T-helper 2 cell (primary cell): ENCODE results near the gene WT1.

Source experiments
- DNase-seq, 5 experiments: peaks; one replicate each; pipeline versions ENCODE4 v3.0.0 to v3.0.0-alpha.2; 2012 to 2022

The WT1 gene

DNA sequence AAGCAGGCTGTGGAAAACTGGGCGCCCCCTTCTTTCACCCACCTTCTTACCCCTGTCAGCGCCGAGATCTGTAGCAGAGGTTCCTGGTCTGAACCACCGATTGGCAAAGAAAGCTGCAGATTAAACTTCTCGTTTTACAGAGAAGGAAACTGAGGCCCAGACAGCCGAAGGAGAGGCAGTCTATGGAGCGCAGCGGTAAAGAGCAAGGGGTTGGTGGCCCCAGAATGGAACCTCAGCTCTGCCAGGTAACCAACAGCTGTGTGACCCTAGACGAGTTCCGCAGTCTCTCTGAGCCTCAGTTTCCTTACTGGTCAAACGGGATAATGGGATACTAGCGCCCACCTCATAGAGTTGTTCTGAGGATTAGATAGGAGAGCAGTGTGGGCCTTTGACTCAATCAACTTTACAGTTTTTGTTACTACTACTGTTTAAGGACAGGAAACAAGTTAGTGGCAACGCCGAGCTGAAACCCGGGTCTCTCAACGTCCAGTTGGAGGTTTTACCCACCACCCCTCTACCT is 3.1 kb upstream of the WT1 start:
- no peak for DNase-seq

DNA sequence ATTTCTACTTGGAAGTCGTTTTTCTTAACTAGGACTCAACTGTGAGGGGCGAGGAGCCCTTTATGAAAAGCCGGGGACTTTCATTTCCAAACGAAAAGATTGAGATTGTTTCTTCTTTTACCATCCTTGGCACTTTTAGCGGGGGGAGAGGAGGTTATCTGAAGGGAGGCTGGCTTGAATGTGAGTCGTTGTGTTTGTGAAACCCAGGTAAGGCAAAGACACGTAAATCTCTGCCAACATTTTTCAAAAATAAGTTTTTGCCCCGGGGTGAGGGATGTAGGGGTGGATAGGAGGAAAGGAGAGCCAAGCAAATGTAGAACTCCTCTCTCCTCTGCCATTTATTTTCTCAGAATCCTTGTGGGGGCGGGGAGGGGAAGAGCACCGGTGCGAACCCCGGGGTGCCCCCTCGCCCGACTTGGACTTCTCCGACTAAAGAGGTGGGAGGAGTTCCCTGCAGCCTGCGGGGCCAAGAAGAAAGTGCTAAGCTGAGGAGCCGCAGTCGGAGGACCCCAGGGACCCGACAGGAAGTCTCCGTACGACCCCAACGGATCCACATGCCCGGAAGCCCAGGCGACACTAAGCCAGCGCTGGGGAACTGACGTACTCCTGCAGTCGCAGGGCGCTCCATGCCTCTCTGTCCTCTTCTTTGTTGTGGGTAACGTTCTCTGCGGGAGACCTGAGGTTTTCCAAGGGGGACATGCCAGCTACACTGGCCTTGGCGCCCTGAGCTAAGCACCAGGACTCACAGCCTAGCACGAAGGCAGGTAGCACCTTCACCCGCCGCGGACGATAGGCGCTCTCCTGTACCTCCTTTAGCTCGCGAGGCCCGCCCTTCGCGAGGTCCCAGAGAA is 2.4 kb upstream of the WT1 start:
- no peak for DNase-seq

DNA sequence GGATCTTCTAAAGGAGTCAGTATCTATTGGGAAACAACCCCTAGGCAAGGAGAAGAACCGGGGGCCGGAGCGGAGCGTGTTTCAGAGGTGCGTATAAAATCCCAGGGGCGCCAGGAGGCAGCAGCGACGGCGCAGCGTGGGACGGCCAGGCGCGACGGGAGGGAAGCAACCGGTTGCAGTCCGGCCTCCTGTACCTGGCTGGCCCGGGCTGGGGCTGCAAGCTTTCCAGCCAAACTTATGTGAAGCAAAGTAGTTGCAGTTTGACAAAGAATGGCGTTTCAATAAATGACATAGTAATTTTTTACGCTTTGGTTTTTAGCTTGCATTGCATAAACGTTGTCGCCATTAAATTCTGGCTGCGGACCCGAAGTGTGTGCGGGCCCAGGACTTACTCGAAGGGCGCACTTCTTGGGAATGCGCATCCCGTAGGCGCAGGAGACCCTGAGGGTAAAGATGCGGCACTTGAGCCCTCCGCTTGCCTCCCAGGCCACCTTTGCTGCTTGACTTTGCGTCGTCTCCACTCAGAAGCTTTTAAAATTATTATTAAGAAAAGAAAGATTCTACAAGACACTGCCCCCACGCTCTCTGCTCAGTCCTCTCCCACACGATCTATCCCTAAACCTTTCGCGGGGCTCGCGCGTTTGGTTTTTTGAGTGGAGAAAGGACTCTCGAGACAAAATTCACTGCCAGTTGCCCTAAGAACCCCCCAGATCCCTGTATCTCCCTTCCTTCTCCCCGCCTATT is 1.6 kb upstream of the WT1 start:
- DNase-seq = no peak

DNA sequence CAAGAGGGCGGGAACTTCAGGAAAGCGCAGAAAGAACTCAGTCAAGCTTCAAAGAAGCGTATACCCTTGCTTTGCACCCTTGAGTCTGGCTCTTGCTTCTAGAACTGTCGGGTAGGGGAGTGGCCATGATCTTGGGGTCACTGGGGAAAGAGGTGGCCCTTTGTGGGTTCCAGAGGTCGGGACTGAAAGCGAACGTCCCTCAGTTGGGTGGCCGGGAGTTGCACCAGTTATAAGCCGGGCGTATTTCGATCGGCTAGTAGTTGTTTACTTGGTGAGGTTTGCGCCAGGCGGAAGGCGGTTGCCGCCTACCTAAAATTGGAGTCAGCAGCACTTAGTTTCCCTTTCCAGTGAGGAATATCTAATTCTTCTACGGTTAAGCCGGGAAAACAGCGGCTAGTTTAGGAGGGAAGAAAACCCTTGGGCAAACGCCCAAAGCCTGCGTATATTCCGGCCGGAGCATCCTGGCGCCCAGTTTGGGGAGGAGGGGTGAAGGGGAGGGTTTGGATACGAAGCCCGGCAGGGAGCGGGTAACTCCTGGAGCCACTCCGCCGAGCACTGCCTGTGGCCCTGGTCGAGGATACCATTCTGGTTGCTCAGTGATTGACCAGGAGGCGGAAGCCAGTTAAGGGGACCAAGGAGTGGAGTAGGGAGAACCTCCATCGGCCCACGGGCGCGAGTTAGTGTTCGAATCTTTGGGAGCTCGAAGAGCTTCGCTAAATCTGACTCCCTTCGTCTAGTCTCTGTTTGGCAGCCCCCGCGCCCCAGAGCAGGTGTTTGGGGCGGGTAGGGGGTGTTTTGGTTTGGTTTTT is 807 bp upstream of the WT1 start:
- DNase-seq = peak in 1 of 5 experiments; percentile 39

DNA sequence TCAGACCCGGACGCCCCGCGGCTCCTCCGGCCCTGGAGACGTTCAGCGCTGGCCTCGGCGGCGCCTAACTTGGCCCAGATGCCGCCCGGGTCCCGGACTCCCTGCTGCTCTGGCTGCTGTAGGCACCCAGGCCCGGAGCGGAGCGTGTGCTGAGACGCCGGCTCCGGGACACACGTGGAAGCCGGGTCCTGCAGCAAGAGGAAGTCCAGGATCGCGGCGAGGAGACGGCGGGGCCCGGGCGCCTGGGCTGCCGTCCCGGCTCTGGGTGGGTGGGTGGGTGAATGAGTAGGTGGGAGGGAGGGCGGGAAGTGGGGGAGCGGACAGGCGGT is 223 bp downstream of the WT1 start:
- DNase-seq = no peak

DNA sequence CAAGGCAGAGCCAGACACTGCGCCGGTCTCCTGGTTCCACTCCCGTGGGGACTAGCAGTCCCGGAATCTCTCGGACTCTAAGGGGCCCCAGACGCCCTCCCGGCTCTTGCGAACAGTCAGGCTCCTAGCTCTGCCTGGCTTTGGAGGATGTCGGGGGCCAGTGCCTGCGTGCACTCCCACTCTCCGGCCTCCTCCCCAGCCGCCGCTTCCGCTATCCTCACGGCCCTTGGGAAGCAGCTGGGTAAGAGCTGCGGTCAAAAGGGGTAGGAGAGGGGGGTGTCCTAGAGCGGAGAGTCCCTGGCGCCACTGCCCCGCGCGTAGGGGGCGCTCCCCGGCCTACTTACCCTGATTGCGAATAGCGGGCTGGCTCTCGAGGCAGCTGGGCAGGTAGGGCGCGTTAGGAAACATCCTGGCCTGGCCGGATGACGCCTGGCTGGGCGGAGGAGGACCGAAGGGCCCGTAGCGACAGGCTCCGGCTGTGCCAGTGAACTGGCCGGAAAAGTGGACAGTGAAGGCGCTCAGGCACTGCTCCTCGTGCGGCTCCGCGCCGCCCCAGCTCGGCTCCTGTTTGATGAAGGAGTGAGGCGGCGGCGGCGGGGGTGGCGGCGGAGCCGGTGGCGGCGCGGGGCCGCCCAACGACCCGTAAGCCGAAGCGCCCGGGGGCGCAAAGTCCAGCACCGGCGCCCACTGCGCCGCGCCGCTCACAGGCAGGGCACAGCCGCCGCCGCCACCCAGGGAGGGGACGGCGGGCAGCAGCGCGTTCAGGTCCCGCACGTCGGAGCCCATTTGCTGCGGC is 785 bp downstream of the WT1 start:
- no peak for DNase-seq

DNA sequence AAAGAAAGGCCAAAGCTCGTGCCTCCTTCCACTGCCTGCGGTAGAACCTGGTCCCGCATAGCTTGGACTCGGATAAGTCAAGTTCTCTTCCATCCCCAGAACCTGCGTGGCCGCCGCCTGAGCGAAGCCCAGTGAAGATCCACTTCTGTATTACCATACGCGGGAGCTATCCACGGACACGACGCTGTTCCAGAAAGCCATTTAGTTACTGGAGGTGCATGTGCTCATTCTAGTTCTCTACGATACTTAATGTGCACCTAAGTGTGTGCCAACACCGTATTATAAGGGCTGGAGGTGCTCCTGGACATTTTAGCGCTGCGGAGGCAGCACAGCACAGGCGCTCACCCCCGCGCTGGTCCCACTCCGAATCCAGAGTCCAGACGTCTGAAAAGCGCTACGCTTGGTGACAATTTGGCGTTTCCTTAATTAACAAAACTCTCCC is 1.4 kb downstream of the WT1 start:
- DNase-seq = no peak

DNA sequence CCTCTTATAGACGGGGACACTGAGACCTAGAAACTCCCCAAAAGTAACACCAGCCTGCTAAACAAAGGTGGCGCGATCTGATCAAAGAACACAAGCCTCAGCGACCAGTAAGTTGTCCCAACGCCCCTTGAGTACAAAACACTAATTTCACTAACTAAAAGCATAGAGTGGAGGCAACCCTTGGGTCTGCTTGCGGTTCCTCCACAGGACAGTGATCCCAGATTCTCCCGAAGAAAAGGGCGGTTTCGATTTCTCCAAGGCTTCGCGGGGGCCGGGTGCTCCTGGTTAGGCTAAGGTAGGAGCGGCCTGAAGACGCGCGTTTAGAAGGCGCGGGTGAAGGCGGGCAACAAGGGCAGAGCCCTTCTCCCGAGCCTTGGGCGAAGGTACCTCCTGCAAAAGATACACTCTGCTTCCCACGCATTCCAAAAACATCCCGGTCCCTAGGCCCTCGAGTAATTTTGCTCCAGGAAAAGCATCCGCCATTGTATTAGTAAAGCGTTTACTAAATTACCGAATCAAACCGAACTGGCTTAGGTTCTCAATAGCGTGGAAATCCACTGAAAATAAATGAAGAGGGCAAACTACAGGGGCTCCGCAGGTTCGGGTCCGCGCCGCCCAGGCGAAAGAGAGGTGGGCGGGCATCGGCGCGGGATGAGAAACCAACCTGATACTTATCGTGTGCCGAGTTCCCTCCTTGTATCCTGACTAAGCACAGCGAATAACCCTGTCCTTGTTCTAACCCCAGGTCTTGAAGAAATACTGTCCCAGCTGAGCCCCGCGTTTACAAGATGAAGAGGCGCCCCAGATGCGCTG is 2.0 kb downstream of the WT1 start:
- DNase-seq = no peak

DNA sequence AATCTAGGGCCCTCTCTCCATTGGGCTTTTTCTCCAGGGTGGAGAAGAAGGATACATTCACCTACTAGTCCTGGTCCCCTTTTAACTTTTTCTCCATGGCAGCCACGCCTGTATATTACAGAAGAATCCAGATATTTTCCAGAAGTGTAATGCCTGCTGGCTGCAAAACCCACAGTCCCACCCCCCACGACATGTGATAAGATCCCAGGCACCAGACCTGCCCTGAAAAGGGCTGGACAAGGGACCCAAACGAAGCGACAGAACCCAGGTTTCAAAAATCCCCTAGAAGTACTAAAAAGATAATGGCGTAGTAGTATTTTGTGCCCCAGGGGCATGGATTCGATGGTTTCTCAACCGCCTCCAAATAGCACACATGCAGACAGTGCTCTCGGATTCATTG is 2.8 kb downstream of the WT1 start:
- DNase-seq = no peak

DNA sequence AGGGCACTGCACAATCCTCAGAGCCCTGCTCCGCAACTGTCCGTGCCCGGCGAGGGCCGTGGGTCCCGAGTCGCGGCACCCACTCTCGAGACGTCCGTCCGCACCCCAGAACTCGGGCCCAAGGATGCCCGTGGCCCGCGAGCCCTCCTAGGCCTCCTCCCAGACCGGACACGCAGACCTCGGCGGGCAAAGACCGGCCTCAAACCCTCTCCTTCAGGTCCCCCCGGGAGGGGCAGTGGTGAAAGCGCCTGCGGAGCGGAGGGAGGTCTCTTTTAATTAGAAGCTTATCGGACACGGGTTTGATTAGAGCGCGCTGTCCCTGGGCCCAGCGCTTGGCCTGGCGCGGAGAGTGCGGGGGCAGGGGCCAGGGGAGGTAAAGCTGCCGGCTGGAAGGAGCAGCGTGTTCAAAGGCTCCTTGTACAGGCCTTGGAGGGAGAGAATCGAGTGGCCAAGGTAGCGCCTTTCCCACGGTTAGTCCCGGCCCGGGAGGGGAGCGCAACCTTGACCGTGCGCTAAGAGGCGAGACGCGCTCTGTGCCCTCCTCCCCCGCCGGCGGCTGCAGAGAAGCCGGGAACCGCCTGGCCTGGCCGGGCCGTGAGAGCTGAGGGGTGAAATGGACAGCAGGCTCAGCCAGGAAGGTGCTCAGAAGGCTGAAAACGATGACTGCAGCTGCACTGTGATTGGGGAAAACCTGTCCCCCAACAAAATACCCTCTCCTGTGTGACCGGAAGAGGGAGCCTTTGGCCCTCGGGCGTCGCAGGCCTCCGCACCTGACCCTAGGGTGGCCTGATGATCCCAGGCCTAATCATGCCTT is 4.6 kb downstream of the WT1 start:
- DNase-seq = no peak

DNA sequence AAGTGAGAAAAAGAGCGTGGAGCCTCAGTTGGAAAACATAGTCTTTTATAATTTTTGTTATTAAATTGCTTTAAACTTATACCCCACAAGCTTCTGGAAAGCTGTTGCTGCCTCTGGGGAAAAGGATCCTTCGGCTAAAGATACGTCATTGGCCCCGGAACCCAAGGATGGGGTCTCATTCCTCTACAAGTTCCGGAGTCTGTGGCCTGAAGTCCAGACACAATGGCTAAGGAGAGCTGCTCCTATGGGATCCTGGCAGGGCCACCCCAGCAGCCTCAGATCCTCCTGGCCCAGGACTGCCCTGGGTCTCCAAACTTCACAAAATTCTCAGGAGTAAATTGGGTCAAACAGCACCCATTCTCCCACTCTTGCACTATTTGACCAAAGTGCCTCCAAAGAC is 5.9 kb downstream of the WT1 start:
- no peak for DNase-seq

DNA sequence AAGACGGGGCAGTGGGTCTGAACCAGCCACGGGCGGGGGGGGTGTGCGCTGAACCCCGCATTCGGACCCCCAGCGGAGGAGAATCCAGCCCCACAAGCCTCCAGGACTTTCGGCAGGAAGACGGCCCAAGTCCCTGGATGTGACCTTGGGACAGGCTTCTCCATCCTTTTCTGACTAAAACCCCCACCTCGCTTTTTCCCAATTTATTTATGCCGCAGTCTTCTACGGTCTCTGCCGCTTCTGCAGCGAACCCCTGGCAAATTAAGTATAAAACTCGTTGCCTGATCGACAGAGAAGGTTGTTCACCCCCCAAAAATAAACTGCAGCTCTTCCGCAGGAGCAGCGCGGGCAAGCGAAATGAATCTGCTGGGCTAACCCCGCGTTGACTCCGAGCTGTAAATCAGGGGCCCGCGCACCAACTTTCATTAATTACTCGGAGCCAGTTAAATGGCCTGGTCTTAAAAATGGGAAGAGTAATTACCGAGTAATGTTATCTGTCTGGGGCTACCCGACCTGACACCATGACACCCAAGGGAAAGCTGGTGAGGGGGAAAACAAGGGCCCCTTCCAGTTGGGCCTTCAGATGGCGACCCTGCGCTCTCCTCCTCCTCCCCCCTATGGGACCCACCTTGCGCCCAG is 6.6 kb downstream of the WT1 start:
- no peak for DNase-seq

DNA sequence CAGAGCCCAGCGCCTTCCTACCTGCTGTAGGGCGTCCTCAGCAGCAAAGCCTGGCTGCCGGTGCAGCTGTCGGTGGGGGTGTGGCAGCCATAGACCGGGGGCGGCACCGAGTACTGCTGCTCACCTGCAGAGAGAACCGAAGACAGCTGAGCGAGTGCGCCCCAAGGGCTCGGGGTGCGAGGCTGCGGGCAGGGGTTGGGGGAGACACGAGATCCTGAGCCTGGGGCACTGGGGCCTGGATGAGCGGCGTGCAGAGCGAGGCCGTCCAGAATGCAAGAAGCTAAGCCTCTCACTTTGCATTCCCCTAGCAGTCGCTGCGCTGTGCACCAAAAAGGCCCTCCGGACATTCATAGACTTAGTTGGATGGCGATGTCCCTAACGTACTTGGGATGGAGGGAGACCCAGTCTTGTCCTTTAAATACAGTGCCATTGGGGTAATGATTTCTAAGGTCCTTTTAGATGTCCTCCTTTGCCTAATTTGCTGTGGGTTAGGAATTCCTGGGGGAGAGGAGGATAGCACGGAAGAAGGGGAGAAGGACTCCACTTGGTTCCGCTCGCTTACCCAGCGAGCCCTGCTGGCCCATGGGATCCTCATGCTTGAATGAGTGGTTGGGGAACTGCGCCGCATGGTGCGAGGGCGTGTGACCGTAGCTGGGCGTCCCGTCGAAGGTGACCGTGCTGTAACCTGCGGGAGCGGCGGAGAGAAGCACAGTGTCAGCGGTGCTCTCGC is 7.2 kb downstream of the WT1 start:
- no peak for DNase-seq

DNA sequence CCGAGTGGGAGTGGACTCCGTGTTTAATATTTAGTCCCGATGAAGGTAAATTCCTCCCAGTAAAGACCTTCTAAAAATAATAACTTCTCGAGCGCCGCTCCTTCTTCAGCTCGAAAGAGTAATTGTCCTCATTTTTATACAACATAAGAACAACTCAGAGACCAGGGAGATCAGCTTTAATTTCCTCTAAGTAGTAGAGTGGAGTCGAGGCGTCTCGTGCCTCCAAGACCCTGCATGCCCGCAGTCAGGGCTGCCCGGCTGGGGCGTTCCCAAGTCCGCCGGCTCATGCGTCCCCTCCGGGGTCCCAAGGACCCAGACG is 7.8 kb downstream of the WT1 start:
- no peak for DNase-seq

DNA sequence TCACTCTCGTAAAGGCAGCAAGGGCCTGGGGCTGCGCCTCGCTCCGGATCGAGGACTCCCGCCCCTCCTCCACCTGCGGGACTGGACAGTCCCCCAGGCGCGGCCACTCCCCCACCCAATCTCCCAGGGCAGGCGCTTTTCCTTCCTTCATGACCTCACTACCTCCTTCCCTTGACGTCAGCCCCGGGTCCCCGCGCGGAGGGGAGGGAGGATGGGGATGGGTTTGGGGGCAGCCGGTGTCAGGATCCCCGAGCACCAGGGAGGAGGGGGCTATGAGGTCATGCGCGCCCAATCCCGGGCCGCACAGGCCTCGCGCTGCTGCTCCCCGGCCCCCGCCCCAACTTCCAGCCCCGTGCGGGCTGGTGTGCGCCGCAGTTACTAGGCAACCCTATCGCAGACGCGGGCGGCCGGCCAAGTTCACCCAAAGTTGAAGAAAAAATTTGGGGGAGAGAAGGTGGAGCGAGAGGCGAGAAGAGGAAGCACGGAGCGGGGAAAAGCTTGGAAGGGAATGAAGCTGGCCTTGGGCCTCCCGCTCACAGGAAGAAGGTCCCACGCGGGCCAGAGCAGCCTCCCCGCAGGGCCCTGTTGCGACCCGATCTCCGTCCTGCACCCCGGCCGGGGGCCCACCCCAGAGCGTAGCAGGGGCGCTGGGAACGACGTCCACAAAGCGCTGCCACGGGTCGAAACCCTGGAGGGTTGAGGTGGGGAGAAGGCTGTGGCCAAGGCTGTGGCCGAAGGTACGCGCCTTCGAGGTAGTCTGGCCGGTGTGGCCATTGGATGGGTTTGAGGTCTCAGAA is 8.3 kb downstream of the WT1 start:
- DNase-seq = peak in 2 of 5 experiments; percentile 33 to 46

DNA sequence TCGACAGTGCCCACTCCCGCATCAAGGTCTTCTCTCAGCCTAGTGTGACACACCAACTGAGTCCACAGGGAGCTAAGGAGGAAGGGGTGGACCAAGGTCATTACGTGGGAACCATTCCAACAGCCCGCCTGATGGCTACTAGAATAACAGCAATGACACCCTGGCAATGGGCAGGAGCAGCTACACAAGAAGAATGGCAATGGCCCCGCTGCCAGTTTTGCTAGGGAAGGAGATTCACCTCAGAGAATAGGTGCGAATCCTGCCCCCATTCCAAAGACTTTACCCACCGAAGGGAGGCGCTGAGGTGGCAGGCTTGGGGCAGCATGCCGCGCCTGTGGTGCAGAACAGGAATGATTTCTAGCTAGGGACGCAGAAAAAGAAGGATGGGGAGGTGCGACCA is 9.1 kb downstream of the WT1 start:
- DNase-seq = no peak

DNA sequence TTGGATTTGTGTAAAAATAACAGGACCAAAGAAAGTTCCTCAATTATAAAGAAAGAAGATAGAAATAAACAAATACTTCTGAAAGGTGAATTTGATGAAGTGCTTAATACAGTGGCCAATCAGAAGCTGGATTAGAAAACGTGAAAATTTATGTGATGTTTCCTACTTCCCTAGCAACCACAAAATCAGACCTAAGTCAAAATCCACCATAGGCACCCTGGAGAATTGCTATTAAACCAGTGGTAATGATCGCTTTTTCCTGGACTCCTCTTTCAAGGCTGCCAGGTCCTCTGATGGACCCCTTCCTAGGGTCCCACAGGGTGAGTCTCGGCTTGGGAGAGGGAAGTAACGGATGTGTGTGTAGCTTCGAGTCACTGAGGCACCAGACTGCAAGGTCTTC is 9.6 kb downstream of the WT1 start:
- DNase-seq = no peak

DNA sequence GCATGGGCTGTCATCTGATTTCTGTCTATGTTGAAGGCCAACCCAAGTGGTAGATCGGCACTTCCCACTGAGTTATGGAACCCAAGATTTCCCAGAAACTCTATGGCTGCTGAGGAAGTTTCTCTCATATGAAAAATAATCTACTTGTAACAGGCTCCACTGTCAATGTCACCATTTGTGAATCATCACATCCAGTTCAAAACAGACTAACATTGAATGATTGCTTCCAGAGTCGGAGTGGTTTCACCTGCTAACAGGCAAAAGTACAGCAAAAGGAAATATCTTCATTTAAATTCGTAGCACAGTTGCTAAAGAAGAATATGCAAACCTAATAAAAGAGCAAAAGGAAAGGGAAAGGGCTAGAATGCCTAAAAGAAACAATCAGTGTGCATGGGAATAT is 12.8 kb downstream of the WT1 start:
- DNase-seq = no peak

DNA sequence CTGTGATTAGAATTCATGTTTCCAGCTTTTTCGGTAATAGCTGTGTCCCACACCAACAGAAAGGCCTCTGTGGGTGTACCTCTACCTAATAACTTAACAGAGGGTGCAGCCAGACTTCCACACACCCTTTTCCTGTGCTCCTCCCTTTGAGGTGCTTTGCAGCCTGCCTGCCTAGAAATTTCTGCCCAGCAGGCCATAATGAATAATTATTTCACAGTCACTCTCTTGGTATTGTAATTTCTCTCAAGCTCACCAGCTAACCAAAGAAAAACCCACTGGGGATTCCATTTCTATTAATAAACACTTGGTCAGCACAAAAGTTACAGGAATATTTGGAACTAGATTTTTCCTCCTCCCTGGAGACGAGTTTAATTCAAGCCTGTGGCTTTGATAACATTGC is 13.3 kb downstream of the WT1 start:
- no peak for DNase-seq
